Stimulated activated CD8-positive, alpha-beta memory T cell treated with anti-CD3 and anti-CD28 coated beads, Interleukin-7, amount 100 ng/mL, for 48 hours (primary cell): ENCODE data around the gene SMR3B.

Source experiments
- DNase-seq, 2 donors: peaks; one replicate each; pipeline ENCODE4 v3.0.0-alpha.2; 2020; ENCODE audit warnings: low read depth in 1 of 2; ENCODE audit errors: extremely low read depth in 1 of 2

SMR3B gene

GRCh38 chr4:70382691-70383181, at the start of gene SMR3B:
SMR3B (plus strand) TSS chr4:70383131; CDS start chr4:70384511, 1,380 bp downstream.
- no peak for DNase-seq

DNA sequence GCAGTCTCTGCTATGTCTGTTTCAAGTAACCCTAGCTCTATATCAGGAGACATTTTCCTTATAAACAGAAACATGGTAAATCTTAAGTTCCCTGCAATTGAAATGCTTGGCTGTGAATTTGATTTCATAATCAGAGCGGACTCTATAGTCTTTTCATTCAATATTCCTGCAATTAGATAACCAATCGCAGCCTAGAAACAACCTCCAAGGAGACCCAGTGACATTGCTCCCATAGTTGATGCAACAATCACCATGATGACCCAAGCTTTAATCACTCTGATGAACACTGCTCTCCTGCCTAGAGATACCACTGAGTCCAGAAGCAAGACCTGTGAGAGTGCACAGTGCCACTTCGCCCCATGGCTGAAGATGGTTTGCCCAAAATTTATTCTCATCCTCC, 48.2 kb upstream of the SMR3B start, which contains the start of gene CABS1:
Gene CABS1, plus strand, starts transcription at position 301 of the 400 bp plus-strand sequence. Its CDS starts 59 bp downstream, at position 360.
- no peak for DNase-seq

DNA sequence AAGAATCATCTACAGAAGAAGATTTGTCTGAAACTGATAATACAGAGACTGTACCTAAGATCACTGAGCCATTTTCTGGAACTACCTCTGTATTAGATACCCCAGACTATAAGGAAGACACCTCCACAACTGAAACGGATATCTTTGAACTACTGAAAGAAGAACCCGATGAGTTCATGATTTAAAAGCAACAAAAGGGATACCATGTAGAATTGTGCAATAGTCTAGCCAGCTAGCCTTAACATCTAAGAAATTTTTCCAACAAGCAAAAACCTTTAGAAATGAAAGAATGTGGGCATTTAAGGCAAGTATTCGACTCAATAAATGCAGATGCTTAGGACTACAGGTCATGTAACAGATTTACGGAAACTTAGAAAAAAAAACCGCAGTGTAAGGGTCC, 46.9 kb upstream of the SMR3B start:
- DNase-seq = no peak

- no peak for DNase-seq
Measured at GRCh38 chr4:70337886-70338420, 45.0 kb upstream of the SMR3B start.

DNA sequence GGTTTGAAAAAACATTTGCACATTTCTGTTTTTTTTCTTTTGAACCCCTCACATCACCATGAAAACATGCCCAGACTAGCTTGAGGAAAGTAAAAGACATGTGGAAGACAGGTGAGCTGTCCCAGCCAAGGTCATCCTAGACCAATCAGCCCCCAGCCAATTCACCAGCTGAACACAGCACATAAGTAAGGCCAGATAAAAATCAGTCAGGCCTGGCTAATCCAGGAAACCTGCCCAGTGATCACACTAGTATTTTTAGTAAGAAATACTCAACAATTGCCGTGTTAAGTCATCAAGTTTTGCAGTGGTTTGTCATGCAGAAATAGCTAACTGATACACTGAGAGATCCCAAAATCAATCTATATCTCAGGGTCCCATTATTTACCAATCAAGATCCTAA, 26.7 kb upstream of the SMR3B start:
- no peak for DNase-seq

DNA sequence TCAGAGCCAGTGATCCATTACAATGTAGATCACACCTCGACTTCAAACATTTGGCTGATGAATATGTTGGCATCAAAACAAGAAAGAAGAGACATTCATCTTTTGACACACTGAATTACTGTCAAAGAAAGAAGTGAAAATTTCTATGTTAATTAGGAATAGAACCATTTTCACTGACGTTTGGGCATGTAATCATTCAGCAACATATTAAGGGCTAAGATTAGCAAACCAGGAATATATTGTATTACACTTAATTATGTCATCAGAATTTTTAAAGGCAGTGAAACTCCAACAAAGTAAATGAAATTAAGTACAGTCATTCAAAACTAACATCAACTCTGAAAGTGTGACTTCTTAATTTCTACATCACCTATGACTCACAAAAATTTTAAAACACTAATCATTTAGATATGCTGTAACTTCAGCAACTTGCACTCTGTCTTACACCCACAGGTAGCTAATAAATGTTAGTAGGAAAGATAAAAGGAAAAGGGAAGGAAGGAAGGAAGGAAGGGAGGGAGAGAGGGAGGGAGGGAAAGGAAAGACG, 23.7 kb upstream of the SMR3B start:
- no peak for DNase-seq

DNA sequence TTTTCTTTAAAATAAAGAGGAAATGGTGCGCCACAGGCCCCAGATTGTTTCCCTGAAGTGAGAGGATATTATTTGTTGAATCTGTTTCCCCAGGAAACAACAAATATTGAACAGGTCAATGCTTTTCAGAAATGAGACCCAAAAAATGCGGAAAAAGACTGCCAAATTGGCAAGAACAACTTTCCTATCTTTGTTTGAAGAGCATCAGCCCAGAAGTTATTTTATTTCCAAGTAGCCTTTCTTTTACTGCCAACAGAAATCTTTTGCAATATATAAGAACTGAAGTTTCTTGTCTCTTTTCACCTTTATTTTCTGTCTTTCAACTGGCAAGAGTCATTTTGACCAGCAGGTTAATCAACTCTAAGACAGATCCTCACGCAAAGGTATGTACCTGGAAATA, 22.5 kb upstream of the SMR3B start, which contains the start of gene SMR3A:
Gene SMR3A, plus strand, starts transcription at position 301 of the 400 bp plus-strand sequence. CDS start 1,356 bp downstream, outside the sequence.
- DNase-seq = no peak

- DNase-seq = no peak
Measured at GRCh38 chr4:70364002-70364401, 18.9 kb upstream of the SMR3B start.

GRCh38 chr4:70365479-70365878, 17.5 kb upstream of the SMR3B start:
- DNase-seq = no peak

DNA sequence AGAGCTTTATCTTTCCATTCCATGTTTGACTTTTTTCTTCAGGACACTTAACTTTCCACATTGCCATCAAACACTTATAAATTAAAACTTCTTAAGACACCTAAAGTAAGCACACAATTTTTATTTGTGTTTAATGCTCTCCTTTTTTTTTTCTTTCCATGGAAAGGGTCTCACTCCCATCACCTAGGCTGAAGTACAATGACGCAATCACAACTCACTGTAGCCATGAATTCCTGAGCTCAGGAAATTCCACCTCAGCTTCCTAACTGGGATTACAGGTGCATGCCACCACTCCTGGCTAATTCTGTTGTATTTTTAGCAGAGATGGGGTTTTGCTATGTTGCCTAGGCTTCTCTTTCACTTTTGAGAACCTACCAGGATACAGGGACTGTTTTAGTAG, 15.1 kb upstream of the SMR3B start:
- DNase-seq = no peak

DNA sequence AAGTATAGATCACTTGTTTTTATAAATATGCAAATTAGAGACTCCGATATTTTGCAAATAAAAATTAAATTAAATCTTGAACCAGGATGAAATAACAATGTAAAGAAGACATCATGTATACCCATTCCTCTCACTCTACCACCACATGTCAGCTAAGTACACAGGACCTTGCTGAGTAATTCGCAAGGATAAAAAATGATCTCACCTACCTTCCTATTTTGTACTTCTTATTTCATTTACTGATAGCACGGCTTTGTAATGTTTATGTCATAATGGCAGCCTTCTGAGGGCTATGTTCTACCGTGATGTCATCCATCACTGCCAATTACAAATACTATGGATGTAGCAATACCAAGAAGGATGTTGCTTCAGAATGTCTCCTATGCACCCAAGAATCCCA, 10.9 kb upstream of the SMR3B start:
- no peak for DNase-seq

GRCh38 chr4:70372760-70373159, 10.2 kb upstream of the SMR3B start:
- no peak for DNase-seq

GRCh38 chr4:70380578-70380977, 2.4 kb upstream of the SMR3B start:
- DNase-seq = no peak

- no peak for DNase-seq
Measured at GRCh38 chr4:70392057-70392776, 9.3 kb downstream of the SMR3B start.

- no peak for DNase-seq
Measured at GRCh38 chr4:70397580-70397979, 14.6 kb downstream of the SMR3B start, which contains the start of gene OPRPN. OPRPN (plus strand) TSS chr4:70397940; CDS start chr4:70399286, 1,346 bp downstream.

- no peak for DNase-seq
Measured at GRCh38 chr4:70399319-70399718, 16.4 kb downstream of the SMR3B start.

GRCh38 chr4:70402762-70403161, 19.8 kb downstream of the SMR3B start:
- DNase-seq = no peak

DNA sequence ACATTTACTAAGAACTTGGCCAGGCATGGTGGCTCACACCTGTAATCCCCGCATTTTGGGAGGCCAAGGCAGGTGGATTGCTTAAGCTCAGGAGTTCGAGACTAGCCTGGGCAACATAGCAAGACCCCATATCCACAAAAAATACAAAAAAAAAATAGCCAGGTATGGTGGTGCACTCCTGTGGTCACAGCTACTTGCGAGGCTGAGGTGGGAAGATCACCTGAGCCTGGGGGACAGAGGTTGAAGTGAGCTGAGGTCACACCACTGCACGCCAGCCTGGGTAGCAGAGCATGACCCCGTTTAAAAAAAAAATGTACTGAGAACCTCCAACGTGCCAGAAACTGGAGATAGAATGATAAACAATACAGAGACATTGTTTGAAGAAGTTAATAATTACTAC, 22.8 kb downstream of the SMR3B start:
- DNase-seq = no peak

DNA sequence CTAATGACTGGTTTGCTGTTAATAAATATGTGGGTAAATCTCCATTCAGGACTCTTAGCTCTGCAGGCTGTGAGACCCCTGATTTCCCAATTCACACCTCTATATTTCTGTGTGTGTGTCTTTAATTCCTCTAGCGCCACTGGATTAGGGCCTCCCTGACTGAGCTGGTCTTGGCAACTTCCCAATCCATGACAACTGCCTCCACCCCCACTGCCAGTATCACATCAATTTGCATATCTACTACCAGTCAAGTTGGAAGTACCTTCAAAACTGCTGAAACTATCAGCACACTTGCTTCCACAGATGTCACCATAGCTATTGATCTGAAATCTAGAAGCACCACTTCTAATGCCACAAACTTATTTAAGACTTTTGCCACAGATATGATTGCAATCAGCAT, 42.4 kb downstream of the SMR3B start:
- DNase-seq = no peak

GRCh38 chr4:70426789-70427188, 43.9 kb downstream of the SMR3B start:
- DNase-seq = no peak

DNA sequence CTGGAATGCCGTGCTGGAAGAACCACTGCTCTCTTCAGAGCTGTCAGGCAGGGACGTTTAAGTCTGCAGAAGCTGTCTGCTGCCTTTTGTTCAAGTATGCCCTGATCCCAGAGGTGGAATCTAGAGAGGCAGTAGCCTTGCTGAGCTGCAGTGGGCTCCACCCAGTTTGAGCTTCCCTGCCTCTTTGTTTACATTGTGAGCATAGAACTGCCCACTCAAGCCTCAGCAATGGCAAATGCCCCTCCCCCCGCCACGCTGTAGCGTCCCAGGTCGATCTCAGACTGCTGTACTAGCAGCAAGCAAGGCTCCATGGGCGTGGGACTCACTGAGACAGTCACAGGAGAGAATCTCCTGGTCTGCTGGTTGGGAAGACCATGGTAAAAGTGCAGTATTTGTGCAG, 54.3 kb downstream of the SMR3B start:
- no peak for DNase-seq
